ENCODE data around the gene QKI. TPM values are rescaled to one million over a fixed set of nuclear protein-coding genes. Genes with fewer than 3 reads are reported as not detected.

Gene QKI
- total and polyA plus RNA-seq, 2 donors (not counting 3 experiments of a cell fraction or from before 2014, with no cell fraction given) = 178 to 232 TPM

DNA sequence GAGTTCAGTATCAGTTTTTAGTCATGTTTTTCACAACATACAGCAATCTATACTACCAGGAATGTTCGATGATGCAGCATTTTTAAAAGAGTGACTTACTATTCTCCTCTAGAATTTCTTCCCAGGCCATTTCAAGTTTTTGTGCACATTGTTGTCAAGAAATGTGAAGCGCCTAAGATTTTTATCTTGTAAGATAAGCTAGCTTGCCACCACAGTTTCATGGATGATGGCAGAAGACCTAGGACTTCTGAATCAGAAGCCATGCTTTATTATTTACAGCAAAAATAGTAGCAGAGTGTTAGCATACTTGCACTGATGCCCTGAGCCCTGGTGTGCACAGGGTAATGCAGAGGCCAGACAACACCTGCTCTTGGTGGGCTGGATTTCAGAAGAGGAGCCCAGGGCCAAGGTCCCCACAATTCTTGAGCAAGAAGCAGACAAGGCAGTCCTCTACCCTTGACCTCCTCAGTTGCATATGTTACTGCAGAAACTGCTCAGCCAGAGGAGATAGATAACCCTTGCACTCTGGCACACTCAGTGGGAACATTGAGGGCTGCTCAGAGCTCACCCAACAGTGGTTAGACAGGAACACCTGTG is 99.2 kb downstream of the QKI start:
- H3K27me3 ChIP-seq (ENCODE audit: control insufficient read depth in 2 of 2, insufficient read depth in 2 of 2, low read length in 2 of 2) = no peaks in the 10 kb centered on the region
- no peak overlapping the region for H2AFZ ChIP-seq (ENCODE audit: low read depth, low read length)
- peaks cover 82% of the 10 kb centered on the region for H3K79me2 ChIP-seq (ENCODE audit: control insufficient read depth, insufficient read depth, low read length)
- TF ChIP-seq EZH2 (IDR thresholded peaks at IDR 0.05; ENCODE audit: borderline replicate concordance, low read depth, low read length, severe bottlenecking) = no peak
- no peaks in the 10 kb centered on the region for H3K9me1 ChIP-seq (replicated peaks; ENCODE audit: control insufficient read depth, extremely low read depth, insufficient read depth, low read length)
- DNase-seq (ENCODE audit: low read depth, low spot score) = no peak
- H3K36me3 ChIP-seq (ENCODE audit: control insufficient read depth in 2 of 2, extremely low read depth in 1 of 2, insufficient read depth in 2 of 2, low read length in 2 of 2) = no peaks in the 10 kb centered on the region
- FAIRE-seq = no peak
- no TSS peak for BruUV-seq (replicated peaks)
- CTCF ChIA-PET = interaction anchor here (0.9 kb wide), 1 partner anchor 11 kb away, joined by 3 read pairs; no protein-coding TSS in a partner anchor
- no peaks in the 10 kb centered on the region for H3K9me3 ChIP-seq (replicated peaks; ENCODE audit: control insufficient read depth, insufficient read depth, low read length)
- H4K20me1 ChIP-seq (replicated peaks; ENCODE audit: control insufficient read depth, extremely low read depth, insufficient read depth, low read length) = peaks cover 18% of the 10 kb centered on the region
- POLR2A ChIA-PET = no interaction called here
- no peak overlapping the region for H3K4me3 ChIP-seq (replicated peaks in 1 of 3; ENCODE audit: insufficient read depth in 1 of 3, low read depth in 1 of 3, low read length in 3 of 3)
- no peak overlapping the region for H3K27ac ChIP-seq (ENCODE audit: insufficient read depth, low read depth, low read length)
- dilution Hi-C loops (cut with MboI; ENCODE audit: extremely low pct_ligation_motif_present, low sequenced_read_pairs) (no loop called here), intact Hi-C loops (cut with micrococcal nuclease) (no loop called here)
- no peaks in the 10 kb centered on the region for H3K4me1 ChIP-seq (ENCODE audit: control insufficient read depth, extremely low read depth, insufficient read depth, low read length)
- no peak overlapping the region for H3K9ac ChIP-seq (replicated peaks; ENCODE audit: extremely low read depth, insufficient read depth, low read length)
- no peak overlapping the region for H3K4me2 ChIP-seq (ENCODE audit: insufficient read depth, low read length)

DNA sequence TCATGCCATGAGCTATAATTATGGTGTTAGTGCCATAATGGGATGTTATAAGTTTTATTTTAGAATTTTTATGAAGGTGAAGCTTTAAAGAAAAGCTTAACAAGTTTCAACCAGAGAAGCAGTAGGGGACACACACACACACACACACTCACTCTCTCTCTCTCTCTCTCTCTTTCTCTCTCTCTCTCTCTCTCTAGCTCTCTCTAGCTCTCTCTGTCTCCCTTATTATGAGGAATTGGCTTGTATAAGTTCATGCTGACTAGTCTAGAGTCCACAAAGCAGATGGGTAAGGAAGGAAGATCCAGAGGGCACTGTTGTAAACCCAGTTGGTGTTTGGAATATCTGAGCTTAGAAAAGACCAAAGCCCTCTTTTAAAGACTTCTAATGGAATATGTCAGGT is 102.4 kb downstream of the QKI start:
- H2AFZ ChIP-seq (ENCODE audit: low read depth, low read length) = no peak overlapping the region
- H3K36me3 ChIP-seq (ENCODE audit: control insufficient read depth in 2 of 2, extremely low read depth in 1 of 2, insufficient read depth in 2 of 2, low read length in 2 of 2) = no peaks in the 10 kb centered on the region
- BruUV-seq (replicated peaks) = no TSS peak
- no peak overlapping the region for H3K9ac ChIP-seq (replicated peaks; ENCODE audit: extremely low read depth, insufficient read depth, low read length)
- ChIA-PET POLR2A (no interaction called here), CTCF (interaction anchor here (0.7 to 1.5 kb wide), 7 partner anchors 9 to 97 kb away, joined by 3 to 5 read pairs (median 3); no protein-coding TSS in a partner anchor)
- intact Hi-C loops (cut with micrococcal nuclease) = no loop called here
- peaks cover 19% of the 10 kb centered on the region for H4K20me1 ChIP-seq (replicated peaks; ENCODE audit: control insufficient read depth, extremely low read depth, insufficient read depth, low read length)
- TF ChIP-seq GATA2 (IDR thresholded peaks at IDR 0.05; ENCODE audit: insufficient read depth, insufficient read length, low read depth, low read length) (no peak), MAX (IDR thresholded peaks at IDR 0.05; ENCODE audit: insufficient read depth, insufficient read length) (no peak), FOS (IDR thresholded peaks at IDR 0.05; ENCODE audit: borderline replicate concordance, insufficient read depth, low read length) (no peak), POLR2A (IDR thresholded peaks at IDR 0.05; ENCODE audit: low read depth, low read length) (no peak), JUN (IDR thresholded peaks at IDR 0.05; ENCODE audit: borderline replicate concordance, insufficient read depth, insufficient read length, low read depth) (no peak), POLR2AphosphoS5 (IDR thresholded peaks at IDR 0.05; ENCODE audit: insufficient read depth, low read depth, low read length) (no peak), MYC (IDR thresholded peaks at IDR 0.05; ENCODE audit: low read depth, low read length) (no peak), EZH2 (IDR thresholded peaks at IDR 0.05; ENCODE audit: borderline replicate concordance, low read depth, low read length, severe bottlenecking) (no peak)
- TF ChIP-seq, protein P1, sequence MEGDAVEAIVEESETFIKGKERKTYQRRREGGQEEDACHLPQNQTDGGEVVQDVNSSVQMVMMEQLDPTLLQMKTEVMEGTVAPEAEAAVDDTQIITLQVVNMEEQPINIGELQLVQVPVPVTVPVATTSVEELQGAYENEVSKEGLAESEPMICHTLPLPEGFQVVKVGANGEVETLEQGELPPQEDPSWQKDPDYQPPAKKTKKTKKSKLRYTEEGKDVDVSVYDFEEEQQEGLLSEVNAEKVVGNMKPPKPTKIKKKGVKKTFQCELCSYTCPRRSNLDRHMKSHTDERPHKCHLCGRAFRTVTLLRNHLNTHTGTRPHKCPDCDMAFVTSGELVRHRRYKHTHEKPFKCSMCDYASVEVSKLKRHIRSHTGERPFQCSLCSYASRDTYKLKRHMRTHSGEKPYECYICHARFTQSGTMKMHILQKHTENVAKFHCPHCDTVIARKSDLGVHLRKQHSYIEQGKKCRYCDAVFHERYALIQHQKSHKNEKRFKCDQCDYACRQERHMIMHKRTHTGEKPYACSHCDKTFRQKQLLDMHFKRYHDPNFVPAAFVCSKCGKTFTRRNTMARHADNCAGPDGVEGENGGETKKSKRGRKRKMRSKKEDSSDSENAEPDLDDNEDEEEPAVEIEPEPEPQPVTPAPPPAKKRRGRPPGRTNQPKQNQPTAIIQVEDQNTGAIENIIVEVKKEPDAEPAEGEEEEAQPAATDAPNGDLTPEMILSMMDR (IDR thresholded peaks at IDR 0.05; ENCODE audit: extremely low read depth in 1 of 2, insufficient read depth in 1 of 2, low read depth in 1 of 2, low read length in 2 of 2) = no peak
- DNase-seq (ENCODE audit: low read depth, low spot score) (no peak), FAIRE-seq (no peak)
- H3K4me2 ChIP-seq (ENCODE audit: insufficient read depth, low read length) = no peak overlapping the region
- H3K79me2 ChIP-seq (ENCODE audit: control insufficient read depth, insufficient read depth, low read length) = peaks cover 91% of the 10 kb centered on the region
- no peaks in the 10 kb centered on the region for H3K27me3 ChIP-seq (ENCODE audit: control insufficient read depth in 2 of 2, insufficient read depth in 2 of 2, low read length in 2 of 2)
- H3K27ac ChIP-seq (ENCODE audit: insufficient read depth, low read depth, low read length) = no peak overlapping the region
- no peak overlapping the region for H3K4me3 ChIP-seq (replicated peaks in 1 of 3; ENCODE audit: insufficient read depth in 1 of 3, low read depth in 1 of 3, low read length in 3 of 3)
- dilution Hi-C loops (cut with MboI; ENCODE audit: extremely low pct_ligation_motif_present, low sequenced_read_pairs) = no loop called here
- H3K4me1 ChIP-seq (ENCODE audit: control insufficient read depth, extremely low read depth, insufficient read depth, low read length) = no peaks in the 10 kb centered on the region
- H3K9me3 ChIP-seq (replicated peaks; ENCODE audit: control insufficient read depth, insufficient read depth, low read length) = no peaks in the 10 kb centered on the region
- no peaks in the 10 kb centered on the region for H3K9me1 ChIP-seq (replicated peaks; ENCODE audit: control insufficient read depth, extremely low read depth, insufficient read depth, low read length)

Data from endothelial cell of umbilical vein (primary cell).